RWPE1 (cell line): ENCODE measurements around the gene CLDN6.

Experiments
- CTCF ChIA-PET: fragments of 350-600 bp; sonication (Branson Sonifier 250); formaldehyde crosslinking; extraction: SDS; loops from one replicate; lab custom pipeline; 2021; lab: Yijun Ruan, JAX
- POLR2A ChIA-PET: fragments of 400-600 bp; formaldehyde crosslinking; extraction: SDS; loops from one replicate; lab custom pipeline; 2020; ENCODE audit warnings: antibody characterized with exemption; ENCODE audit not compliant: low non-redundant PET; lab: Yijun Ruan, JAX
- DNase-seq: peaks from one replicate; pipeline ENCODE4 v3.0.0; 2012; ENCODE audit warnings: low spot score
- H3K27ac ChIP-seq: fragments of 450-650 bp; 2 replicates; pipeline ENCODE4 v1.5.1; 2017
- TF ChIP-seq, protein P1 (sequence below): fragments of 450-650 bp; conservative IDR thresholded peaks from 2 replicates; pipeline ENCODE4 v1.5.1; 2017; ENCODE audit warnings: low read depth, mild to moderate bottlenecking

The CLDN6 gene

DNA sequence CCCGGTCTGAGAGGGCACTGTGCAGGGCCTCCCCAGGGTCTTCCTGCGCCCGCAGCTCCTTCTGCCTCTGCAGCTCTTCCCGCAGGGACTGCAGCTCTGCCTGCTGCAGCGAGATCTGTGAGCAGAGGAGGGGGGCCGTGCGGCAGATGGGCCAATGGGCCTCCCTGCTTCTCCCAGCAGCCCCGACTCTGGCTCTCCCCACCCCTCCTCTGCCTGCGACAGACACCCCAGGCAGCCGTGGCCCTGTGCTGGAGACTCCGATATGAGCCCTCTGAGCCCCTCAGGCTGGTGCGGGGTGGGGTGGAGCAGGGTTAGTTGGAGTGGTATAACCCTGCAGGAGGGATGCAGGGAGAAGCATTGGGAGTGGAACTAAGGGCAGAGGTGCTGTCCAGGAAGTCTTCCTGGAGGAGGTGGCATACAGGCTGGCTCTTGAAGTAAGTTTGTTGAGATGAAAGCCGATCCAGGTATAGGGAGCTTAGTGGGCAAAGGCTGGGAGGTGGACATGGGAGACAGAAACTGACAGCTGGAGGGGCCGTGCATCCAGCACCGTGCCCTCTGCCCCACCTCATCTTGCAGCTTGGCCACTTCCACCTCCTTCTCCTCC is 10.8 kb upstream of the CLDN6 start:
- TF ChIP-seq, protein P1, sequence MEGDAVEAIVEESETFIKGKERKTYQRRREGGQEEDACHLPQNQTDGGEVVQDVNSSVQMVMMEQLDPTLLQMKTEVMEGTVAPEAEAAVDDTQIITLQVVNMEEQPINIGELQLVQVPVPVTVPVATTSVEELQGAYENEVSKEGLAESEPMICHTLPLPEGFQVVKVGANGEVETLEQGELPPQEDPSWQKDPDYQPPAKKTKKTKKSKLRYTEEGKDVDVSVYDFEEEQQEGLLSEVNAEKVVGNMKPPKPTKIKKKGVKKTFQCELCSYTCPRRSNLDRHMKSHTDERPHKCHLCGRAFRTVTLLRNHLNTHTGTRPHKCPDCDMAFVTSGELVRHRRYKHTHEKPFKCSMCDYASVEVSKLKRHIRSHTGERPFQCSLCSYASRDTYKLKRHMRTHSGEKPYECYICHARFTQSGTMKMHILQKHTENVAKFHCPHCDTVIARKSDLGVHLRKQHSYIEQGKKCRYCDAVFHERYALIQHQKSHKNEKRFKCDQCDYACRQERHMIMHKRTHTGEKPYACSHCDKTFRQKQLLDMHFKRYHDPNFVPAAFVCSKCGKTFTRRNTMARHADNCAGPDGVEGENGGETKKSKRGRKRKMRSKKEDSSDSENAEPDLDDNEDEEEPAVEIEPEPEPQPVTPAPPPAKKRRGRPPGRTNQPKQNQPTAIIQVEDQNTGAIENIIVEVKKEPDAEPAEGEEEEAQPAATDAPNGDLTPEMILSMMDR: no peak
- no peak overlapping the region; the same call in 1 of the 2 replicates for H3K27ac ChIP-seq
- POLR2A ChIA-PET: interaction anchor here (1.2 kb wide), 3 partner anchors 19 to 31 kb away, joined by 4 to 6 read pairs (median 4); no protein-coding TSS in a partner anchor
- no peak for DNase-seq
- CTCF ChIA-PET: interaction anchor here (0.5 to 1.8 kb wide), 8 partner anchors 10 to 458 kb away, joined by 3 to 19 read pairs (median 4); partner anchors contain the start of gene ZNF213

GRCh38 chr16:3027983-3028715 is 10.2 kb upstream of the CLDN6 start:
- peak; percentile 86 for DNase-seq
- ChIA-PET CTCF (interaction anchor here (0.5 to 1.8 kb wide), 10 partner anchors 12 to 459 kb away, joined by 3 to 19 read pairs (median 4); partner anchors contain the start of gene ZNF213), POLR2A (interaction anchor here (1.2 kb wide), 4 partner anchors 18 to 30 kb away, joined by 3 to 6 read pairs (median 4); no protein-coding TSS in a partner anchor)
- TF ChIP-seq, protein P1: peak; percentile 90
- peak overlapping the region; percentile 99 for H3K27ac ChIP-seq

GRCh38 chr16:3027489-3027795 is 9.5 kb upstream of the CLDN6 start:
- no peak for DNase-seq
- ChIA-PET POLR2A (interaction anchor here (1.2 kb wide), 4 partner anchors 17 to 29 kb away, joined by 3 to 6 read pairs (median 4); no protein-coding TSS in a partner anchor), CTCF (interaction anchor here (0.6 to 1.8 kb wide), 8 partner anchors 12 to 195 kb away, joined by 3 to 19 read pairs (median 3); no protein-coding TSS in a partner anchor)
- TF ChIP-seq, protein P1: no peak
- peak overlapping the region; percentile 99 for H3K27ac ChIP-seq

DNA sequence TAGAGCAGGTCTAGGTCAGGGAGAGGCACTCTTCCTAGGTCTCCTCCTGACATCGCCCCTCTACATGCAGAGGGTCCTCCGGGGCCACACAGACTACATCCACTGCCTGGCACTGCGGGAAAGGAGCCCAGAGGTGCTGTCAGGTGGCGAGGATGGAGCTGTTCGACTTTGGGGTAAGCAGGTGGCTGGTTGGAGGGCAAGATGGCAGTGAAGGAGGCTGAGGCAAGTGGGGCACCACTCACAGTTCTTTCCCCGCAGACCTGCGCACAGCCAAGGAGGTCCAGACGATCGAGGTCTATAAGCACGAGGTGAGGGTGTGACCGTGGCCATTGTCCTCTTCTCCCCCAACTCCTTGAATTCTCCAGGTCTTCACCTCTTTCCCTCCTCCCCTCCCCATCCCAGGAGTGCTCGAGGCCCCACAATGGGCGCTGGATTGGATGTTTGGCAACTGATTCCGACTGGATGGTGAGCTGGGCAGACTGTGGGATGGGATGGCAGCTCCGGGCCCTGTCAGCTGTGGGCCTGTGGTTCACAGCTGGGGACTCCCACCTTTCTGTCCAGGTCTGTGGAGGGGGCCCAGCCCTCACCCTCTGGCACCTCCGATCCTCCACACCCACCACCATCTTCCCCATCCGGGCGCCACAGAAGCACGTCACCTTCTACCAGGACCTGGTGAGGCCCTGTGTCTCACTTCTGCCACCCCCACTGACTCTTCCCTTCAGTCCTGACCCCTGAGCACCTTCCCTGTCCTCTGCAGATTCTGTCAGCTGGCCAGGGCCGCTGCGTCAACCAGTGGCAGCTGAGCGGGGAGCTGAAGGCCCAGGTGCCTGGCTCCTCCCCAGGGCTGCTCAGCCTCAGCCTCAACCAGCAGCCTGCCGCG is 8.9 kb upstream of the CLDN6 start:
- ChIA-PET POLR2A (interaction anchor here (1.2 kb wide), 1 partner anchor 26 kb away, joined by 3 read pairs; no protein-coding TSS in a partner anchor), CTCF (interaction anchor here (0.6 to 1.8 kb wide), 5 partner anchors 13 to 598 kb away, joined by 3 to 19 read pairs (median 5); no protein-coding TSS in a partner anchor)
- TF ChIP-seq, protein P1: no peak

GRCh38 chr16:3026003-3026378 is 8.0 kb upstream of the CLDN6 start:
- DNase-seq: no peak
- H3K27ac ChIP-seq: peak overlapping the region; percentile 99
- ChIA-PET CTCF (no interaction called here), POLR2A (no interaction called here)
- TF ChIP-seq, protein P1: no peak

More for the DNA sequence above, 8.9 kb upstream of the CLDN6 start:
- DNase-seq: no peak
- peak overlapping the region; percentile 99 for H3K27ac ChIP-seq
